B cell (primary cell): Measurements from ENCODE around the gene TMTC4. TPM values are rescaled to one million over a fixed set of nuclear protein-coding genes. Genes with fewer than 3 reads are reported as not detected.

ENCODE experiments used
- ATAC-seq: fragments of 200-7000 bp; cut with Tn5 transposase; one replicate; pipeline ENCODE4 v1.10.0; 2021; ENCODE audit warnings: low read depth, mild to moderate bottlenecking, moderate number of reproducible peaks, moderate library complexity
- CTCF ChIA-PET: fragments of 350-600 bp; sonication (Branson Sonifier 250); formaldehyde crosslinking; loops from one replicate; lab custom pipeline; 2021; ENCODE audit warnings: antibody characterized with exemption, inconsistent platforms; lab: Charles Lee
- POLR2A ChIA-PET: fragments of 350-600 bp; sonication (Branson Sonifier 250); formaldehyde crosslinking; loops from one replicate; lab custom pipeline; 2021; ENCODE audit warnings: antibody characterized with exemption; lab: Charles Lee
- DNase-seq: peaks from one replicate; pipeline ENCODE4 v3.0.0; 2013
- H2AFZ ChIP-seq: 2 replicates; pipeline ENCODE4 v1.6.1; 2012; ENCODE audit warnings: mild to moderate bottlenecking, low read depth, low read length; ENCODE audit not compliant: insufficient read depth, poor library complexity, severe bottlenecking
- H3K27ac ChIP-seq, 2 donors: 1 replicate in 1 of 2; 2 replicates in 1 of 2; pipeline ENCODE4 v1.5.1; 2012 to 2013; ENCODE audit warnings: low read length in 2 of 2, mild to moderate bottlenecking in 2 of 2, moderate library complexity in 1 of 2
- H3K27me3 ChIP-seq, 4 experiments: fragments of 200-600 bp in 1 of 4; sonication (generic) in 1 of 4; replicated peaks in 1 of 4; 1 replicate in 2 of 4; 2 replicates in 2 of 4; pipeline versions ENCODE4 v1.6.1 to v1.7.0; 2013 to 2016; ENCODE audit warnings: low read length in 3 of 4, mild to moderate bottlenecking in 2 of 4, mixed read lengths in 1 of 4, moderate library complexity in 1 of 4; ENCODE audit not compliant: insufficient read depth in 4 of 4, control insufficient read depth in 3 of 4; ENCODE audit errors: control extremely low read depth in 1 of 4
- H3K36me3 ChIP-seq, 2 experiments: replicated peaks in 1 of 2; 1 replicate in 1 of 2; 2 replicates in 1 of 2; pipeline versions ENCODE4 v1.6.1 to v1.7.1; 2013; ENCODE audit warnings: low read length in 1 of 2; ENCODE audit not compliant: insufficient read depth in 2 of 2, control insufficient read depth in 1 of 2; ENCODE audit errors: control extremely low read depth in 1 of 2, extremely low read depth in 1 of 2
- H3K4me1 ChIP-seq, 2 donors: fragments of 200-600 bp in 1 of 2; sonication (generic) in 1 of 2; 1 replicate in 1 of 2; 2 replicates in 1 of 2; pipeline versions ENCODE4 v1.5.1 to v1.6.1; 2013 to 2017; ENCODE audit warnings: low read length in 2 of 2; ENCODE audit not compliant: control insufficient read depth in 2 of 2, insufficient read depth in 2 of 2
- H3K4me2 ChIP-seq: replicated peaks from 2 replicates; pipeline ENCODE3; 2012; ENCODE audit warnings: mild to moderate bottlenecking, low read depth, low read length; ENCODE audit not compliant: poor library complexity, severe bottlenecking
- H3K4me3 ChIP-seq, 5 experiments: fragments of 200-600 bp in 1 of 5; sonication (generic) in 1 of 5; 1 replicate in 3 of 5; 2 replicates in 2 of 5; pipeline versions ENCODE4 v1.5.1 to v1.7.0; 2011 to 2016; ENCODE audit warnings: low read length in 4 of 5, mild to moderate bottlenecking in 4 of 5, low read depth in 2 of 5, control low read depth in 1 of 5, moderate library complexity in 1 of 5; ENCODE audit not compliant: insufficient read depth in 1 of 5; ENCODE audit errors: control extremely low read depth in 1 of 5, extremely low read depth in 1 of 5
- H3K79me2 ChIP-seq: fragments of 200-600 bp; sonication (generic); one replicate; pipeline ENCODE4 v1.6.0; 2016; ENCODE audit warnings: low read length; ENCODE audit not compliant: control insufficient read depth, insufficient read depth
- H3K9ac ChIP-seq: fragments of 200-600 bp; sonication (generic); 2 replicates; pipeline ENCODE4 v1.6.1; 2017; ENCODE audit warnings: mild to moderate bottlenecking, low read length, moderate library complexity
- H3K9me3 ChIP-seq, 3 donors: one replicate each; pipeline versions ENCODE4 v1.6.1 to v1.7.1; 2013; ENCODE audit warnings: low read length in 2 of 3; ENCODE audit not compliant: control insufficient read depth in 2 of 3, insufficient read depth in 1 of 3; ENCODE audit errors: control extremely low read depth in 1 of 3
- H4K20me1 ChIP-seq: 2 replicates; pipeline ENCODE4 v1.6.0; 2012; ENCODE audit warnings: mild to moderate bottlenecking, low read length; ENCODE audit not compliant: insufficient read depth, control insufficient read depth, poor library complexity, severe bottlenecking
- H3K27ac Mint-ChIP-seq: one replicate; pipeline ENCODE4 v1.8.0; 2021; ENCODE audit warnings: mixed read lengths
- H3K27me3 Mint-ChIP-seq: one replicate; pipeline ENCODE4 v1.8.0; 2021; ENCODE audit warnings: mixed read lengths
- H3K4me1 Mint-ChIP-seq: one replicate; pipeline ENCODE4 v1.8.0; 2021; ENCODE audit warnings: mixed read lengths
- H3K4me3 Mint-ChIP-seq: one replicate; pipeline ENCODE4 v1.8.0; 2021; ENCODE audit warnings: mixed read lengths
- H3K9me3 Mint-ChIP-seq: one replicate; pipeline ENCODE4 v1.8.0; 2022; ENCODE audit warnings: mixed read lengths; ENCODE audit not compliant: insufficient read depth
- CTCF ChIP-seq: fragments of 200-600 bp; IDR thresholded peaks from one replicate; pipeline ENCODE4 v1.8.0; 2022; ENCODE audit warnings: antibody characterized with exemption, mild to moderate bottlenecking
- EZH2 ChIP-seq: IDR thresholded peaks from 2 replicates; pipeline ENCODE4 v1.6.1; 2012; ENCODE audit warnings: borderline replicate concordance, low read depth, mild to moderate bottlenecking, moderate library complexity, low read length; ENCODE audit not compliant: insufficient read depth, poor library complexity, severe bottlenecking
- WGBS: methylation state at CpG from one replicate; pipeline ENCODE4 v1.1.5; 2013; ENCODE audit warnings: missing lambda C conversion rate; ENCODE audit not compliant: insufficient coverage; 5-methylcytosine and 5-hydroxymethylcytosine counted together
- intact Hi-C: fragments of 100-400 bp; cut with micrococcal nuclease; formaldehyde crosslinking; loops from one replicate; pipeline ENCODE4 v1.10.0; 2022
- polyA plus RNA-seq: library from polyadenylated mRNA; depleted of rRNA; stranded (reverse); fragments of >200 nt; gene quantifications from 2 replicates; pipeline ENCODE4 v1.2.3, GENCODE V29; 2012
- total RNA-seq, 2 donors: library from RNA; stranded (reverse); fragments of 120-200 nt in 1 of 2; gene quantifications; 1 replicate in 1 of 2; 2 replicates in 1 of 2; pipeline versions ENCODE4 v1.2.3 to v1.2.4, GENCODE V29; 2013 to 2022

Gene TMTC4
- total and polyA plus RNA-seq, 2 donors (not counting 1 experiment from before 2014, with no cell fraction given), result 7.9 to 17.8 TPM

- CTCF ChIA-PET, result no interaction called here
- H3K4me2 ChIP-seq, result no peak overlapping the region
Observed at GRCh38 chr13:100565286-100565685, 109.3 kb downstream of the TMTC4 start.

More at GRCh38 chr13:100565286-100565685, 109.3 kb downstream of the TMTC4 start:
- H3K4me3 ChIP-seq, result no peak overlapping the region
- no peaks in the 10 kb centered on the region for H4K20me1 ChIP-seq
- POLR2A ChIA-PET, result no interaction called here
- no peaks in the 10 kb centered on the region for H3K36me3 ChIP-seq
- no peaks in the 10 kb centered on the region for H3K79me2 ChIP-seq
- H3K4me1 ChIP-seq, result no peaks in the 10 kb centered on the region
- Mint-ChIP-seq H3K9me3 (no peaks in the 10 kb centered on the region), H3K4me3 (no peak overlapping the region), H3K27me3 (no peaks in the 10 kb centered on the region), H3K27ac (no peak overlapping the region), H3K4me1 (no peaks in the 10 kb centered on the region)
- peaks cover 0 to 10% (median 0%) of the 10 kb centered on the region in 3 donors for H3K9me3 ChIP-seq
- H2AFZ ChIP-seq, result no peak overlapping the region
- intact Hi-C loops, result no loop called here
- TF ChIP-seq EZH2, result no peak
- TF ChIP-seq CTCF, result no peak
- ATAC-seq (no peak), DNase-seq (no peak)
- H3K27ac ChIP-seq, result no peak overlapping the region
- no peaks in the 10 kb centered on the region for H3K27me3 ChIP-seq
- WGBS, result 76% methylated on average over 7 of the region's 8 CpGs
- H3K9ac ChIP-seq, result no peak overlapping the region
